Breast epithelium (tissue), 3 donors: ENCODE data around the gene ATP1A4.

Source experiments
- POLR2A ChIP-seq: fragments of 450-650 bp; IDR thresholded peaks from one replicate; pipeline ENCODE4 v1.6.1; 2016; ENCODE audit warnings: antibody characterized with exemption, mild to moderate bottlenecking, moderate library complexity
- POLR2AphosphoS5 ChIP-seq, 3 donors: sonication (generic); formaldehyde crosslinking; IDR thresholded peaks; one replicate each; pipeline ENCODE4 v1.6.1; 2017; ENCODE audit warnings: antibody characterized with exemption in 3 of 3
- TF ChIP-seq, protein P1 (sequence below), 3 donors: fragments of 450-650 bp; IDR thresholded peaks; one replicate each; pipeline ENCODE4 v1.5.1; 2016 to 2017; ENCODE audit warnings: antibody characterized with exemption in 3 of 3, mild to moderate bottlenecking in 3 of 3, moderate library complexity in 3 of 3

DNA sequence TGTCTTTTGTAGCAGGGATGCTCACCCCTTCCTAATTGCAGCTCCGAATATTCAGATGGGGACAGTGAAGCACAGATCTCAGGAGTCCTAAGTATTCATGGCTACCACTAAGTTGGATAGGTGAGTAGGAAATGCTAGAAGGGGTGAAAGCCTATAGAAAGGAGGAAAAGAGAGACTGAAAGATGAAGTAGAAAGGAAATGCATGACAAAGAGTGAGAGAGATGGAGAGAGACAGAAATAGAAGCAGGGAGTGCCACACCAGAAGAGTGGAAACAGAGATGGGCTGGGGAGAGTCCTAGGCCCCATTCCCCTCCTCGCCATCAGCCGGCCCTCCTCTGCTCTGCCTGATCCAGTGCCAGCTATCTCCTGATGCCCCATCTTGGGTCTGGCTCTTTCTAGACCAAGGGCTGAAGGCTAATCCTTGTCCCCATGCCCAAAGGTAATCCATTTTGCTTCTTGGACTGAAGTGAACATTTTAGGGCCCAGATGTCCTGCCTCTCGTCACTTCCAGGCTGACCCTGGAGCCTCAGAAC, 55.8 kb downstream of the ATP1A4 start:
- TF ChIP-seq, protein P1, sequence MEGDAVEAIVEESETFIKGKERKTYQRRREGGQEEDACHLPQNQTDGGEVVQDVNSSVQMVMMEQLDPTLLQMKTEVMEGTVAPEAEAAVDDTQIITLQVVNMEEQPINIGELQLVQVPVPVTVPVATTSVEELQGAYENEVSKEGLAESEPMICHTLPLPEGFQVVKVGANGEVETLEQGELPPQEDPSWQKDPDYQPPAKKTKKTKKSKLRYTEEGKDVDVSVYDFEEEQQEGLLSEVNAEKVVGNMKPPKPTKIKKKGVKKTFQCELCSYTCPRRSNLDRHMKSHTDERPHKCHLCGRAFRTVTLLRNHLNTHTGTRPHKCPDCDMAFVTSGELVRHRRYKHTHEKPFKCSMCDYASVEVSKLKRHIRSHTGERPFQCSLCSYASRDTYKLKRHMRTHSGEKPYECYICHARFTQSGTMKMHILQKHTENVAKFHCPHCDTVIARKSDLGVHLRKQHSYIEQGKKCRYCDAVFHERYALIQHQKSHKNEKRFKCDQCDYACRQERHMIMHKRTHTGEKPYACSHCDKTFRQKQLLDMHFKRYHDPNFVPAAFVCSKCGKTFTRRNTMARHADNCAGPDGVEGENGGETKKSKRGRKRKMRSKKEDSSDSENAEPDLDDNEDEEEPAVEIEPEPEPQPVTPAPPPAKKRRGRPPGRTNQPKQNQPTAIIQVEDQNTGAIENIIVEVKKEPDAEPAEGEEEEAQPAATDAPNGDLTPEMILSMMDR (IDR thresholded peaks at IDR 0.05): no peak
- TF ChIP-seq POLR2A: no peak
- no peak for TF ChIP-seq POLR2AphosphoS5 (IDR thresholded peaks at IDR 0.05)
